HL-60 (cell line): ENCODE results near the gene RBM7.

Source experiments
- GABPA ChIP-seq: IDR thresholded peaks from 2 replicates; pipeline ENCODE4 v1.6.1; 2012; ENCODE audit warnings: low read depth
- POLR2AphosphoS5 ChIP-seq: IDR thresholded peaks from 2 replicates; pipeline ENCODE4 v1.6.1; 2012; ENCODE audit warnings: low read depth
- REST ChIP-seq: IDR thresholded peaks from 2 replicates; pipeline ENCODE4 v1.6.1; 2012; ENCODE audit warnings: low read depth; ENCODE audit not compliant: insufficient replicate concordance
- TF ChIP-seq, protein P1 (sequence below): IDR thresholded peaks from one replicate; pipeline ENCODE4 v1.5.1; 2011; ENCODE audit warnings: low read length, control low read depth, inconsistent platforms; ENCODE audit not compliant: insufficient read depth

DNA sequence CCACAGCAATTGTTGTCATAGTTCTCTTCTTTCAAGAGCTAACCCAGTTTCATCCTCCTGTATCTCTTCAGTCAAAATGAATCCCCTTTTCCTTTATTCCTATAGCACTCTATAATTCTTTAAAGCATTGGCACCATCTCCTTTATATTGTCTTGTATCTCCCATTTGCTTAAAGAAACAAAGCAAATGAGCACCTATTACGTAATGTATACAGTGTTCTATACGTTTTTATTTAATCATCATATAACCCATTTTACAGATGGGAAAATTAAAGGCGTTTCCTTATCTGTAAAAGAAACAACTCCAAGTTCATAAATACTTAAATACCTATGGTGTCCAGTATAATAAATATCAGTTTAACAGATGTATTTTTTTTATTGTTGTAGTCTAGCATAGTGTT lies 32.4 kb downstream of the RBM7 start:
- TF ChIP-seq, protein P1, sequence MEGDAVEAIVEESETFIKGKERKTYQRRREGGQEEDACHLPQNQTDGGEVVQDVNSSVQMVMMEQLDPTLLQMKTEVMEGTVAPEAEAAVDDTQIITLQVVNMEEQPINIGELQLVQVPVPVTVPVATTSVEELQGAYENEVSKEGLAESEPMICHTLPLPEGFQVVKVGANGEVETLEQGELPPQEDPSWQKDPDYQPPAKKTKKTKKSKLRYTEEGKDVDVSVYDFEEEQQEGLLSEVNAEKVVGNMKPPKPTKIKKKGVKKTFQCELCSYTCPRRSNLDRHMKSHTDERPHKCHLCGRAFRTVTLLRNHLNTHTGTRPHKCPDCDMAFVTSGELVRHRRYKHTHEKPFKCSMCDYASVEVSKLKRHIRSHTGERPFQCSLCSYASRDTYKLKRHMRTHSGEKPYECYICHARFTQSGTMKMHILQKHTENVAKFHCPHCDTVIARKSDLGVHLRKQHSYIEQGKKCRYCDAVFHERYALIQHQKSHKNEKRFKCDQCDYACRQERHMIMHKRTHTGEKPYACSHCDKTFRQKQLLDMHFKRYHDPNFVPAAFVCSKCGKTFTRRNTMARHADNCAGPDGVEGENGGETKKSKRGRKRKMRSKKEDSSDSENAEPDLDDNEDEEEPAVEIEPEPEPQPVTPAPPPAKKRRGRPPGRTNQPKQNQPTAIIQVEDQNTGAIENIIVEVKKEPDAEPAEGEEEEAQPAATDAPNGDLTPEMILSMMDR = no peak
- TF ChIP-seq POLR2AphosphoS5 (no peak), REST (no peak), GABPA (no peak)
